HG02610 (cell line): ENCODE results near the gene DVL1.

ENCODE experiments used
- ATAC-seq: cut with Tn5 transposase; IDR thresholded peaks from one replicate; pipeline ENCODE4 v1.9.1; 2021; ENCODE audit warnings: mild to moderate bottlenecking, moderate library complexity; ENCODE audit not compliant: unreplicated experiment

Gene DVL1

GRCh38 chr1:1312450-1313314 lies 36.5 kb downstream of the DVL1 start:
- no peak for ATAC-seq

- no peak for ATAC-seq
Observed at GRCh38 chr1:1311107-1312104, 37.8 kb downstream of the DVL1 start.

- ATAC-seq: no peak
Observed at GRCh38 chr1:1310476-1311053, 38.7 kb downstream of the DVL1 start.

GRCh38 chr1:1310109-1310385 lies 39.2 kb downstream of the DVL1 start:
- no peak for ATAC-seq

GRCh38 chr1:1309251-1310108 lies 39.7 kb downstream of the DVL1 start:
- ATAC-seq: no peak

GRCh38 chr1:1308756-1309250 lies 40.4 kb downstream of the DVL1 start:
- peak; percentile 0 for ATAC-seq

GRCh38 chr1:1307923-1308755 lies 41.1 kb downstream of the DVL1 start, which contains the start of the genes ACAP3 and PUSL1:
Gene ACAP3 (minus strand): TSS chr1:1307930. CDS start chr1:1307815, 115 bp downstream.
Gene PUSL1 (plus strand): TSS chr1:1308597. CDS start chr1:1308644, 47 bp downstream.
- ATAC-seq: peak; percentile 50

GRCh38 chr1:1307261-1307922 lies 41.8 kb downstream of the DVL1 start:
- ATAC-seq: peak; percentile 6

- ATAC-seq: no peak
Observed at GRCh38 chr1:1306661-1307260, 42.5 kb downstream of the DVL1 start.

- no peak for ATAC-seq
Observed at GRCh38 chr1:1306070-1306660, 43.1 kb downstream of the DVL1 start.

GRCh38 chr1:1305300-1306069 lies 43.7 kb downstream of the DVL1 start:
- ATAC-seq: no peak

- ATAC-seq: no peak
Observed at GRCh38 chr1:1304331-1305299, 44.6 kb downstream of the DVL1 start.

- no peak for ATAC-seq
Observed at GRCh38 chr1:1303736-1304135, 45.5 kb downstream of the DVL1 start.

GRCh38 chr1:1302951-1303509 lies 46.2 kb downstream of the DVL1 start:
- ATAC-seq: no peak

- ATAC-seq: no peak
Observed at GRCh38 chr1:1302006-1302430, 47.2 kb downstream of the DVL1 start.

GRCh38 chr1:1300352-1300739 lies 48.9 kb downstream of the DVL1 start:
- no peak for ATAC-seq
